ENCODE measurements around the gene SH3PXD2A.
"Not testable (repeated sequence)": the region's sequence is repeated elsewhere in the genome, so short reads cannot be mapped to it uniquely, and the experiment has no call there.

The SH3PXD2A gene

GRCh38 chr10:103740611-103741010, 114.8 kb downstream of the SH3PXD2A start:
- DNase-seq = no peak

DNA sequence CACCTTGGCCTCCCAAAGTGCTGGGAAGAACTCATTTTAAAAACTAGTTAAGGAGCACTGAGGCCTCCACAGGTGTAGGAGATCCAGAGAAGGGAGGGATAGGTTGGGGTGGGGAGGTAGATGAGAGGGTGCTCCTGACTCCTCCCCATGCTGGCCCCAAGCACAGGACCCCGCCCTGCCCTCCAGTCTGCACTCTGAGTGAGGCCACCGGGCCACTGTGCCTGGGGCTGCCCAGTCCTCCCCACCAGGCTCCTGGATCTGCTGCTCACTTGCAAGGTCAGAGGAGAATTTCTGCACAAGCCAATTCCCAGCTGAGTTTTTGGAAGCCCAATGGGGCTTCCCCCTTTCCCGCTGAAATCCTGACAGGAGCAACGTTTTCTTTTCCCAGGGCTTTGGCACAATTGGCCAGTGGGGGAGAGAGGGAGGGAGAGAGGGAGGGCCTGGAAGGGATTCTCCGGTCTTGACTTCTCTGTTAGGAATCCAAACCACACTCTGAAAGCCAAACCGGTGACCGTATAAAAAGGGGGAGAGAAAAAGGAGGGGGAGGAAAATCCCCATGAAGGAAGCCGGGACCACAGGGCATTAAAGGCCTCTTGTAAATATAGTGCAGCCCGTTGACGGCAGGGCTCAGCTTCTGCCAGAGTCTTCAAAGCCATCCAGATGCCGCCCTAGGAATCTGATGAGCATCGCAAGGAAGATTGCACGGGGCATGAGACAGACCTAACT, 116.2 kb downstream of the SH3PXD2A start:
- DNase-seq = peak; percentile 81

- DNase-seq = no peak
These were observed 117.5 kb downstream of the SH3PXD2A start for GRCh38 chr10:103737735-103738367.

DNA sequence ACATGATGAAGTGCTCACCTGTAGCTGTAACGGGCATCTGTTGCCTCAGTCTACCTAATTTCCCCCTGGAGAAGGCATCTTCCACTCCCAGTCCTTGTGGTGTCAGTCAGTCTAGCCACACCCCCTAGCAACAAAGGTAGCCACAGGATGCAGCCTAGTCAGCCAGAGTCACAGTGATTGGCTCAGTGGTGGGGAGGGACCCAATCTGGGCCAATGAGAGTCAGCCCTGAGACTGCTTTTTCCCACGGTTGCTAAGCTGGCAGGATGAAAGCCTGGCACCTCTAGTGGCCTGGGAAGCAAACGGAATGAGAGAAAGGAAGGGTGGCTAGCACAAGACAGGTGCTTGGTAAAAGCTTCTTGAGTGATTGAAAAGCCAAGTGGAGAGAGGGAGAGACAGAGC, 118.6 kb downstream of the SH3PXD2A start:
- no peak for DNase-seq

DNA sequence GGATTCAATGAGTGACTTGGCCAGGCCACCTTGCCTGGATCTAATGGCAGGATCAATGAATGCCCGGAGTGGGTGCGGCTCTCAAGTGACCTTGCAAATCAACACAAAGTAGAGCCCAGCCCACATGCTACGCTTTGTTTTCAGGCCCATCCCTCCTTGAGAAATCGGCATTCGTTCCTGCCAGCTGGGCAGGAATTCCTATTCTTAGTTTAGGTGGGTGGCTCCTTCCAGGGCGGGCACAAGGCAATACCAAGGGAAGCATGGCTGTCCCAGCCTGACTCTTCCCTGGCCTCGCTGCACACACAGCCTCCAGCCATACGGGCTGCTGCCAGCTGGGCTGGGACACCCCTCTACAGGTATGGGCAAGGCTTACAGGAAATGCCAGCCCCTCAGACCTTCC, 119.3 kb downstream of the SH3PXD2A start:
- DNase-seq = no peak

DNA sequence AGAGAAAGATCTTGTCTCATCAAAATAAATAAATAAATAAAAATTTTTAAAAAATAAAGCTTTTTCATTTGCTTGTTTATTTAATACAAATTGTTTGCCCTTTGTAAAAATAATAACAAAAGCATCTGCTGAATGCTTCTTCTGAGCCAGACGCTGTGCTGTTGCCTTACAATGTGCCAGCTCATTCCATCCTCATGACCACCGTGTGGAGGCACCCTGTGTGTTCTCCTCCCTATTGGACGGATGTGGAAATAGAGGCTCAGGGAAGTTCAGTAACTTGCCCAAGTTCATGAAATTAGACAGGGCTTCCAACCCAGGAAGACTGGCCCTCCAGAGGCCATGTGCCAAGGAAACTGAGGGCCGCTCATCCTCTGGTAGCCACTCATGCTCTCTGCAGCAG, 120.6 kb downstream of the SH3PXD2A start:
- no peak for DNase-seq

- DNase-seq = no peak
These were observed 122.3 kb downstream of the SH3PXD2A start for GRCh38 chr10:103733045-103733419.

DNA sequence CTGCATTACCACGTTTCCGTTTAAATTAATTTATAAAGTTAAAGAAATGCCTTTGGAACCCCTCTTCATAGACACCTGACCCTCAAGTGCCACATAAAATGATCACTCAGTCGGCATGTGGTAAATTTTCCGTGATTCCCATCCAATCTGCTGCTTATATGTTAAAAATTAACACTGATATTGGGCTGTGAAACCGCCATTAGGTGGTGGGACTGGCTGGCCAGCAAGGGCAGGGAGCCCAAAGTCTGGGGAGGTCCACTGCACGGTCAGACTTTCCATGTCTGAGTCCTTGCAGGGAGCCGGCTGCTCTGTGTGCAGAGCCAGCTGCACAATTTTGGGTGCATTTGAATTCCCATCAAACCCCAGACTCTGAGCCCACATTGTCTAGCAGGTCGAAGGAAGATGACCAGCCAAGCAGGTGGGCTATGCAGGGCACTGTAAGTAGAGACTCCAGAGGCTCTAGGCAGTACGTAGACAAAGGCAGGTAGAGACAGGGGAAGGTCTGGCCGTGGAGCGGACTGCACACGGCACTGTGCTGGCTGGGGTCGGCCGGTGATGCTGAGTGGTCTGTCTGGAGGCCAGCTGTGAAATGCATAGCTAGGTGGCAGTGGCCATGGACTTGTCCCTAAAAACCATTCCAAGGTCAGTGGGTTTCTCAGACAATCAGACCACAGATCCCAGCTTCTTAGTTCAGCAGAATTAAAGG, 122.9 kb downstream of the SH3PXD2A start:
- DNase-seq = no peak

DNA sequence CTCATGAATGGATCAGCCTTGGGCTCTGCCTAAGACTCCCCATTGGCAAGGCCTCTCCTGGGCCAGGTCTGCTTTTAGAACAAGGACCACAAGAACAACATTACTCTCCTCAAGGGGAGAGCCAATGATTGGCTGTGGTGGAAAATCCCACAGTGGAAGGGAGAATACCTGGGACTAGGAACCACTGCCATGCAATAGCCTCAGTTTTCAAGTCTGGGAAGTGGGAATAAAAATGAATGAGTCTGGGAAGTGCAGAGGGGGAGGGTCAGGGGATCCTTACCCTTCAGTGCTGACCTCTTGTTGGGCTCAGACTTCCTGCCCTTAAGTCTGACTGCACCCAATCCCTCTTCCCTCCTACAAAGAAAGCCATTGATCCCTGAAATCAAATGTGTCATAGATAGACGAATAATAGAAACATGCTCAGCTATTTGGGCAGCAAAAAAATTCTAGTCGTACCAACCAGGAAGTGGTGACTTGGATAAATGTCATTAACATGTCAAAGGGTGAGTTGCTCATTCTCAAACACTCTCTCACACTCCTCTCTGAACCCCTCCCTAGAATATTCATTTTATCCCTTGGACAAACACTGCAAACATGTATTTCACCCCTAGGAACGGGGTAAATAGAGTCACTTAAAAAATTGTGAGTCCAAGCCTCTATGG, 123.6 kb downstream of the SH3PXD2A start:
- no peak for DNase-seq

GRCh38 chr10:103731026-103731425, 124.3 kb downstream of the SH3PXD2A start:
- not testable (repeated sequence) for DNase-seq

DNA sequence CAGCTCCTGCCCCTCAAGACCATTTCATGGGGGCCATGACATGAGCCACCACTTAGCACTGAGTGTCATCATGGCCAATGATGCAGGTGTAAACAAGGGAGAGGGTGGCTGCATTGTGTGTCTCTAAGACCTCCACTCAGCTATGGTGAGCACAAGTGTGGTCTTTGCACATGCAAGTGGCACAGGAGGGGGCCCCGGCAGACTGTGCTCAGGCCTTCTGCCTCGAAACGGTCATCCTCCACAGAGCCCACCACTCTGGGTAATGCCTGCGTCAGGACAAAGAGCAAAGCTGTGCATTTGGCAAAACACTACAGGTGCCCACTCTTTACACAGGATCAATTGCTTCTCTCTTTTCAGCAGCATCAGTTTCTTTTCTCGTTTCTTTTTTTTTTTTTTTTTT, 125.5 kb downstream of the SH3PXD2A start:
- no peak for DNase-seq

GRCh38 chr10:103727991-103728689, 127.2 kb downstream of the SH3PXD2A start:
- DNase-seq = no peak

GRCh38 chr10:103727546-103727963, 127.8 kb downstream of the SH3PXD2A start:
- no peak for DNase-seq

DNA sequence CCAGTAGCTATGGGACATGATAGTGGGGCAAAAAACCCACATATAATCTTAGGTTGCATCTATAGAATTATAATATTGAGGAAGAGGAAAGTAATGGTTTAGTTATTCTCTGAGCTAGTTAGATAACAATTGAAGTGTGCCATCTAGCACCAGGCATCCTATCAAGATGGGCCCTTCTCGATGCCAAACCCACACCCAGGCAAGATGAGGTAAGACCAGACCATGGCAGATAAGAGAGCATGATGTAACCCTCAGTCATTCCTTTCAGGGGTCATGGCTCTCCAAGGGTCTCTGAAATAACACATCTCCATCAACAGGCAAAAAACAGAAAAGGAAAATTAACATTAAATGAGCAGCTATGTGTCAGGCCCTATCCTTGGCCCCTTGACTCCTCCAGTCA, 128.7 kb downstream of the SH3PXD2A start:
- no peak for DNase-seq

GRCh38 chr10:103725242-103725641, 130.1 kb downstream of the SH3PXD2A start:
- DNase-seq = no peak

DNA sequence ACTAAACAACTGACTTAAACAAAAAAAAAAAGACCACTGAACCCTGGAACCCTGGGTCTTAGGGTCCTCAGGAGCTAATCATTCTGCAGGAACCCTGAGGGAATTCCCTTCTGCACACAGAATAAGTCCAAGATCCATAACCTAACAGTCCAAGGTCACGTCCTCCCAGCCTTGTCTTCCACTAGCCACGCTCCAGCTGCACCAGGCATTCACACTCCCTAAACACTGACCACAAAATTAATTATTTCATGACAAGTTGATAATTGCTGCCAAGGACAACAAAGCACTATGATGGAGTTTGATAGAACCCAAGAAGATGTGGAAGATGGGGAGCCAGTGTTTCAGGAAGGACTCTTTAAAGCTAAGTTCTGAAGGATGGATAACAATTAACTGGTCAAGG, 130.6 kb downstream of the SH3PXD2A start:
- no peak for DNase-seq

DNA sequence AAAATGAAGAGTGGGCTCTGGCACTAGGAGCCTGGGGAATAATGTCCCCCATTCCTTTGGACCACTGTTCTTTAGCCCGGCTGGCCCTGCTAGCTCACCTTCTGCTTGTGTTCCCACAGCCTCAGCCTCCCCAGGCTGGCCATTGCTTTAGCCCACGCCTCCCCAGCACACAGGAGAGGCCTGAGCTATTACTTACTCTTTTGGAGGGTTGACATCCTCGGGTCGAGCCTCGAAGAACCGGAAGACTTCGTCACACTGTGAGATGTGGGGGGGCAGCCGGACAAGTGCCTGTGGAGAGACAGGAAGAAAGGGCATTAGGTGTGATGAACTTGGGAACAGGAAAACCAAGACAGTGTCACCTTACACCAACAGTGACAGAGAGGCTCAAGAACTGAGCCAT, 131.3 kb downstream of the SH3PXD2A start:
- no peak for DNase-seq

GRCh38 chr10:103723557-103723956, 131.8 kb downstream of the SH3PXD2A start:
- DNase-seq = no peak

DNA sequence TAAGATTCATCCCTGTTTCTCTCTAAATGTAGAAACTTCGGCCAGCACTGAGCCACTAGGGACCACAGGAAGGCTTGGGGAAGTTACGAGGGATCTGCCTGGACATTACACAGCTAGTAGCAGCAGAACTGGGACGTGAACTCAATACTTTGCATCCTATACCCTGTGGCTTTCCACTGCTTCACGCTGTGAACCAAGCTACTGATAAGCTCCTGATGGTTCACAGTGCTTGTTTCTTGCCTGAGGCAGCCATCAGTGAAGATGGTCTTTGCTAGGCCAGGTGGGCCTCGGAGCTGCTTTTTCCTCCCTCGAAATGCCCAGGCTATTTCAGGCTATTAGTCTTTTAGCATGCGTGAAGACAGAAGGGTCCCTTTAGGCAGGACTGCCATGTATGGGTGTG, 132.7 kb downstream of the SH3PXD2A start:
- DNase-seq = no peak

DNA sequence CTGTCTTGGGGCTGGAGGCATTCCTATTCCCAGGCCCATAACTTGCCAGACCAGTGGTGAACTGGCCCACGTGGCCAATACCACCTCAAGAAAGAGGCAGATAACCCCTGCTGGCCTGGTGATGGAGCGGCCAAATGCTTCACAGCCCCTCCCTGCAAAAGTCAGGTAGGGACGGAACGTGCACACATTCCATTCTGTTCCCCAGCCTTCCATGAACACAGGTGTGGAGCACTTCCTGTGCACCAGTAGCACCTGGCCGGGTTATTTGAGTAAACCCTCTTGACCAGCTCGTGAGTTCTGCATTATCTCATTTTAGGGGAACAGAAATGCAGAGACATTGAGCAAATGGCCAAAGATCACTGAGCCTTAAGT, 134.4 kb downstream of the SH3PXD2A start:
- no peak for DNase-seq

DNA sequence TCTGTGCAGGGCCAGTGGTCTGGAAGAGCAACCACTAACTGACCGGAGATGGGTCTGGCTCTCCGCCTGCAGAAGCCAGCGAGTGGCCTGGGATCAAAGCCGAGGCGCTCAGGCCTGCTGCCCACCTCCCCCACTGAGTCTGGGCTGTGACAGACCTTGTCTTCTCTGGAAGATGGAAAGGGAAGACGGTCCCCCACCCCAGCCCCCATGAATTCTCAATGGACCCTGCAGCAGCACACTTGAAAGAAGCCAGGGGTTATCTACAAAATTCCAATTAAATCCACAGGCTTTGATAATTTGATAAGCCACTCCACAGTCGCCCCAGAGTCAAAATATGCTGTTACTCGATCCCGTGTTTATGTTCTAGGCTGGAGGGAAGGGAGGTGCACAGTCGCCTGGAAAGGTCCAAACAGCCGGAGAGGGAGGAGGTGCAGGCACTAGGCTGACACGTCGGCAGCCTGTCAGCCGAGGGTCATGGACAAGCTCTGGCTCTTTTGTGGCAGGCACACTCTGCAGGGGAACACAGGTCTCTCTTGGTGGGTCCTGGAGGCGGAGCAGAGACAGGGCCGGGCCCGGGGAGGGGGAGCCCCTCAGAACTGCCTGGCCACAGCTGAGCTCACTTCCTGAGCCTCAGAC, 134.9 kb downstream of the SH3PXD2A start:
- DNase-seq = no peak

DNA sequence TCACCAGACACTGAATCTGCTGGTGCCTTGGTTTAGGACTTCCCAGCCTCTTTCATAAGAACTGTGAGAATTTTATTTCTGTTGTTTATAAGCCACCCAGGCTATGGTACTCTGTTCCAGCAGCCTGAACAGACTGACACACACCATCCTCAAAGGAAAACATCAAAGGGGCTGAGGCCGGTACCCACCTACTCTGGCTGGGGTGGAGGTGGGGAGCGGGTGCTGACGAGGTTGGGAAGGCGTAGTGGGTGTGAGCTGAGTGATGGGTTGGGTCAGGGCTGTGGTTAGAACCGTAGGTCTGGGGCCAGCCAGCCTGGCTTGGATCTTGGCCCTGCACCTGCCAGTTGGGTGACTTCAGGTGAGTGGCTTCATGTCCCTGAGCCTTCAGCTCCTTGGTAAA, 136.3 kb downstream of the SH3PXD2A start:
- DNase-seq = no peak

DNA sequence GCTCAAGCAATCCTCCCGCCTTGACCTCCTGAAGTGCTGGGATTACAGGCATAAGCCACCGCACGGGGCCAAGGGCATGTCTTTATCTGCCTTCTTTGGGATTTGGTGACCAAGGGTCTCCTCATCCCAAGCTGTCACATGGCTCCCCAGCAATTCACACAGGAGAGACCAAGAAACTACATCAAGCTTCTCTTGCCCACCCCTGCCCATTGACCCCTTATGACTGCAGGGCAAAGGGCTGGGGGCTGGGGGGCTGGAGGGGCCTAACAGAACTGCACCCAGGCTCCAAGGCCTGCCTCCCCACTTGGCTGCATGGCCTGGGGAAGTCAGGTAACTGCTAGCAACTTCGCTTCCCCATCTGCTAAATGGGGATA, 137.1 kb downstream of the SH3PXD2A start:
- no peak for DNase-seq

All from T1000 (cell line).